ENCODE data around the gene LZTS2.
A peak's percentile ranks its signal among the peaks of the same experiment; 100 is the strongest.

The LZTS2 gene

GRCh38 chr10:100998991-100999741 is 442 bp upstream of the LZTS2 start:
- peak; percentile 22 for DNase-seq

DNA sequence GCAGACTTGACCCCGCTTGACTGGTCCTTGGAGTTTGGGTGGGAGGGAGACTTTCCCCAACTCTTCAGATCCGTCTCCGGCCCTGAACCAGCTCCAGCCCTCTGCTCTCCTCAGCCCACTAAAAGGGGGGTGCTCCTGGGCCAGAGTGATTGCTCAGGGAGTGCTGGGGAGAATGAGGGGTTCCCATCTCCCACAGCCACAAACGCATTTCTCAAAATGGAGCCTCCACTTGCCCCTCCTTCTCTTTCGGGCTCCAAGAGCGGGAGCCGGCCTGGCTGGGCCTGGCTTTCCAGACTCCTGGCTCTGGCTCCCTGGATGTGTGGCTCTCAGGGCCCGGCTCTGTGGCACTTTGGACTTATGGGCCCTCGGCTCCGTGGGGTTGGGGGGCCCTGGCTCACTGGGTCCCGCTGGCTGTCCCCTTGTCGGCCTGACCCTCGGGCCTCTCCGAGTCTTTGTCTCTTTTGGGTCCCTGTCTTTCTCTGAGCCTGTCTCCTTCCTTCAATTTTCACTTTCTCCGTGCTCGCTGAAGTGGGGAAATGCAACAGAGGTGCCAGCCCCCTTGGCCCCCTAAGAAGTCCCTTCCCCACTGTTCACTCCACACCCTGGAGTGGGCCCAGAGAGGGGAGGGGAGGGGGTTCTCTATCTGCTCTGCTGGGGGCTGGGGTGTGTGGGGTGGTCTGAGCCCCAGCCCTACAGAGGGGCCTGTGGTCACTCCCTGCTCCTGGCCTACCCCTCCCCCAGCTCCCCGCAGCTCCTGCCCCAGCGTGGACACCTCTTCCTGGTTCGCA is 713 bp downstream of the LZTS2 start:
- DNase-seq, result no peak

DNA sequence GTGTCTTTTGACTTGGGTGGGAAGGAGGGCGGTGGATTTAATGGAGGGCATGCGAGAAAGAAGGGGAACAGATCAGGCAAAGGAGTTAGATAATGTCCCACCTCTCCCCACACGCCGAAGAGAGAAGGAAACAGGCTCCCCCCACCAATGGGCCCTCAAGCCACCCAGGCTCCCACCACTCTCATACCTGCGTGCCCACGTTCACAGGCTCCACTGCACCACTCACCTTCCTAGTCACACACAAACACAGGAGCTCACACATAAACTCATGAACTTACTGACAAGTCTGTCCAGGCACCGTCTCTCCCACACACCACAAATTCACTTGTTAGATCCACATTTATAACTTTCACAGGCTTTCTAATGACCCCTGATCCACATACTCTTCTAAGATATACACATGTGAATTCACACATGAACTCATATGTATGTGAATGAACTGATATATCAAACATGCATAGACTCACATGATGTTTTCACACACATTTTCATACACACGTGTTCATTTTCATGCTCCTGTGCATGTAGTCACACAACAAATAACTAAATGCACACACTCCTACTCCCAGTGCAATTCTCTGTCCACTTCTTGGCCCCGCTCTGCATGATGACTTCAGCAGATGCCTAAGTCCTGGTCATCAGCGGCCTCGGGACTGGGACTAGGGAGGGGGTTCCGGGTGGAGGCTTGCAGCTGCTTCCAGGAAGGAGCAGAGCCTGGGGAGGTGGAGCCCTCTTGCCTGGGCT is 1.5 kb downstream of the LZTS2 start:
- no peak for DNase-seq

GRCh38 chr10:101001659-101002035 is 2.0 kb downstream of the LZTS2 start:
- DNase-seq, result no peak

DNA sequence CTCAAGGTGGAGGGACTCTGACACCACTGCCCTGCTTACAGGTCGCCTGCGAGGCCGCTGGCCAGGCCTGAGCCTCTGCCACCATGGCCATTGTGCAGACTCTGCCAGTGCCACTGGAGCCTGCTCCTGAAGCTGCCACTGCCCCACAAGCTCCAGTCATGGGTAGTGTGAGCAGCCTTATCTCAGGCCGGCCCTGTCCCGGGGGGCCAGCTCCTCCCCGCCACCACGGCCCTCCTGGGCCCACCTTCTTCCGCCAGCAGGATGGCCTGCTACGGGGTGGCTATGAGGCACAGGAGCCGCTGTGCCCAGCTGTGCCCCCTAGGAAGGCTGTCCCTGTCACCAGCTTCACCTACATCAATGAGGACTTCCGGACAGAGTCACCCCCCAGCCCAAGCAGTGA is 2.8 kb downstream of the LZTS2 start:
- no peak for DNase-seq

GRCh38 chr10:101003639-101004206 is 4.1 kb downstream of the LZTS2 start:
- DNase-seq, result no peak

DNA sequence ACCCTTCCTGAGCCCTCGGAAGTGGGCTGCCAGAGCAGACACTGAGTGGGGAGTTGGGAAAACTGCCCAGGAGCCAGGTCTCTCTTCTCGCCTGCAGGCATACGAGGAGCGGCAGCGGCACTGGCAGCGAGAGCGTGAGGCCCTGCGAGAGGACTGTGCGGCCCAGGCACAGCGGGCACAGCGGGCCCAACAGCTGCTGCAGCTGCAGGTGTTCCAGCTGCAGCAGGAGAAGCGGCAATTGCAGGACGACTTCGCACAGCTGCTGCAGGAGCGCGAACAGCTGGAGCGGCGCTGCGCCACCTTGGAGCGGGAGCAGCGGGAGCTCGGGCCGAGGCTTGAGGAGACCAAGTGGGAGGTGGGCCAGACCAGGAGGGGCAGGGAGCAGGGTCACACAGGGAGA is 5.8 kb downstream of the LZTS2 start:
- no peak for DNase-seq

DNA sequence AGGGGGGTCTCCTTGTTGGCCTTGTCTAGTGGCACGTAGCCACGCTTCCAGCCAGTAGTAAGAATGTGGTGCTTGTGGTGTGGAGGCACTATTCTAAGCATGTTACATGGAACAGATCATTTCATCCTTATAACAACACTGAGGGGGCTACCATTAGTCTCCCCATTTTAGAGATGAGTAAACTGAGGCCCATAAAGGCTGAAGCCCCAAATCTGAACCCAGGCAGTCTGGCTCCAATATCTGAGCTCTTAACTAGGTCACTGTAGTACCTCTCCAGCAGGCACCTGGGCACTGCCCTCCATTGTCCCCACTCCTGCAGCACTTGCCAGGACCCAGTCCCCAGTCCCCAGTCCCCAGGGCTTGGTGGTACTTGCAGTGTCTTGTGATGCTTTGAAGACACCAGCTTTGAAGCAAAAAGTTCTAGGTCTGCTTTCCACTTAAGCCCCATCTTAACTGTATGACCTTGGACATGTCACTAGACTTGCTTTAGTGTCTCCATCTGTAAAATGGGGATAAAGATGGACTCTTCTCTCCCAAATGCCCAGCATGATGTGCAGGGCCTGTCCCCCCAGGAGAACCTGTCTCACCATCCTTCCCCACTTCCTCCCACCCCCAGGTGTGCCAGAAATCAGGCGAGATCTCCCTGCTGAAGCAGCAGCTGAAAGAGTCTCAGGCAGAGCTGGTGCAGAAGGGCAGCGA is 6.4 kb downstream of the LZTS2 start:
- no peak for DNase-seq

DNA sequence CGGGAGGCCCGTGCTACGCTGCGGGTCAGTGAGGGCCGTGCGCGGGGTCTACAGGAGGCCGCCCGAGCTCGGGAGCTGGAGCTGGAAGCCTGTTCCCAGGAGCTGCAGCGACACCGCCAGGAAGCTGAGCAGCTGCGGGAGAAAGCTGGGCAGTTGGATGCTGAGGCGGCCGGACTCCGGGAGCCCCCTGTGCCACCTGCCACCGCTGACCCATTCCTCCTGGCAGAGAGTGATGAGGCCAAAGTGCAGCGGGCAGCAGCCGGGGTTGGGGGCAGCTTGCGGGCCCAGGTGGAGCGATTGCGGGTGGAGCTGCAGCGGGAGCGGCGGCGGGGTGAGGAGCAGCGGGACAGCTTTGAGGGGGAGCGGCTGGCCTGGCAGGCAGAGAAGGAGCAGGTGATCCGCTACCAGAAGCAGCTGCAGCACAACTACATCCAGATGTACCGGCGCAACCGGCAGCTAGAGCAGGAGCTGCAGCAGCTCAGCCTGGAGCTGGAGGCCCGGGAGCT is 7.0 kb downstream of the LZTS2 start:
- DNase-seq, result no peak

GRCh38 chr10:101007099-101007711 is 7.6 kb downstream of the LZTS2 start:
- DNase-seq, result no peak

DNA sequence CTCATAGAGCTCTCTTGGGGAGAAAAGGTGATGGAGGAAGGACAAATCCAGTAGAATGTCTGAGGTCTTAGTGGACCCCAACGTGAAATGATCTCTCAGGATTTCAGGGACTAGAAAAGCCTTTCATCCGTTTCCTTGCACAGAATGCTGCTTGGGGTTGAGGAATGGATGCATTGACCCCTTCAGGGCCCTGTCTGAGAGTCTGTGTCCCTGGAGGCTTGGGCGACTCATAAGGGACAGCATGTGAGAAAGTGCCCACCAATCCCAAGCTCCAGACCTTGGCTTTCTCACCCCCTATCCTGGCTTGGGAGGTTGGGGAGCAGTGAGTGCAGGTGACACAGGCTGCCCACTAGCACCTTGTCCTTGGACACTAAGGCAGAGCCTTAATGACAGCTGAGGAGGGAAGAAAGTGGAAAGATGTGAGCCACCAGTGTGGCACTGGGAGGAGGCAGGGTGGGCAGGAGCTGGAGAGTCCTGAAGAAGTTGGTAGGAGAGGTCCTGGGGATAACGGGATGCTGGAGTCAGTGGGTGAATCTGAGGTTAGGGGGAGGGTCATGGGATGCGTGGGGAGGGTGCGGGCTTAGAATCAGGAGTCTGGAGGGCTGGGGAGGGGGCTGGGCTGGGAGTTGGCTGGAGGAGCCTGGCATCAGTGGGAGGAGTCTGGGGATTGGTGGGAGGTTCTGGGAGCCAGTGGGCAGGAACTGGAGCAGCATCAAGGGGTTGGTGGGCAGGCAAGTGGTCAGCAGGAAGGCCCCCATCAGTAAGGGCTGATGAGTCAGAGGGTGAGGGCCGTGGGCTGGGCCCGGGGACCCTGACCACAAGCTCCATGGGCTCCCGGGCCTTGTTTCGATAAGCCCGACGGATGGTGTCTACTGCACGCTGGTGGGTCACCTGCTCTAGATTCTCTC is 8.6 kb downstream of the LZTS2 start:
- DNase-seq, result no peak

GRCh38 chr10:101008823-101009423 is 9.3 kb downstream of the LZTS2 start:
- no peak for DNase-seq

GRCh38 chr10:101010329-101010728 is 10.7 kb downstream of the LZTS2 start:
- no peak for DNase-seq

DNA sequence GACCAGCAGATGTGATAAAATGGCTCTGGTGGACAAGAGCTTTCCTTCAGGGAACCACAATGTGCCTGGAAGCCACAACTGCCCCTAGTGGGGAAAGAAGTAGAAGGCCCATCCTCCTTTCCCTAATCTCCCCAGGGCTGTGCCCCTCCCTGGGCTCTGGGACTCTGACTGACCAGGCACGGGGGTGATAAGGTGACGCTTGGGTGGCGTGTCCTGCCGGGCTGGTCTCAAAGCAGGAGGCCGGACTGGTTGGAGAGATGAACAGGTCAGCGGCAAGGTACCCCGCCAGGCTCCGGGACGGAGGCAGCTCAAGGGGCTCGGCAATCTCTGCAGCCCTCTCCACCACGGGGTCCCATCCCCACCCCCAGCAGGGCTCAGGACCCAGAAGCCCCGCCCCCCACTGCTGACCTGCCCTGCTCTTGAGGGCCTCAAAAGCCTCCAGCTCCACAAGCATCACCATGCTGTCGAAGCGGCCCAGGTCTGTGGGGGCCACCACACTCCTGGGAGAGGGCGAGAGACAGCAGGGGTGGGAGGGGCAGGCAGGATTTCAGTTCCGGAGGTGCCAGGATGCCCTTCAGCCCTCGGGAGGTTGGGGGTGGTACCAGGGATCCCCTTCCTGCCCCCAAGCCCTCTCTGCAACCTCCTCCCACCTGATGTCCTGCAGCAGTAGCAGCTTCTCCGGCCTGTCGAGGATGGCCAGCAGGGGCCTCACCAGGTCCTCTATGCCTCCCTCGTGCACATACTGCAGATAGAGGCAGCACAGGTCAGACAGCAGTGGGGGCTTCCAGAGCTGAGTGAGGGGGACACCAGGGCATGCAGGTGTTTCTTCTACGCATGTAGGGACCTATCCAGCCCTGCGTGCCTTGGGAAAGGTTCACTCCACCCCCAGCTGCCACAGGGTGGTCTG is 12.2 kb downstream of the LZTS2 start:
- DNase-seq, result no peak

DNA sequence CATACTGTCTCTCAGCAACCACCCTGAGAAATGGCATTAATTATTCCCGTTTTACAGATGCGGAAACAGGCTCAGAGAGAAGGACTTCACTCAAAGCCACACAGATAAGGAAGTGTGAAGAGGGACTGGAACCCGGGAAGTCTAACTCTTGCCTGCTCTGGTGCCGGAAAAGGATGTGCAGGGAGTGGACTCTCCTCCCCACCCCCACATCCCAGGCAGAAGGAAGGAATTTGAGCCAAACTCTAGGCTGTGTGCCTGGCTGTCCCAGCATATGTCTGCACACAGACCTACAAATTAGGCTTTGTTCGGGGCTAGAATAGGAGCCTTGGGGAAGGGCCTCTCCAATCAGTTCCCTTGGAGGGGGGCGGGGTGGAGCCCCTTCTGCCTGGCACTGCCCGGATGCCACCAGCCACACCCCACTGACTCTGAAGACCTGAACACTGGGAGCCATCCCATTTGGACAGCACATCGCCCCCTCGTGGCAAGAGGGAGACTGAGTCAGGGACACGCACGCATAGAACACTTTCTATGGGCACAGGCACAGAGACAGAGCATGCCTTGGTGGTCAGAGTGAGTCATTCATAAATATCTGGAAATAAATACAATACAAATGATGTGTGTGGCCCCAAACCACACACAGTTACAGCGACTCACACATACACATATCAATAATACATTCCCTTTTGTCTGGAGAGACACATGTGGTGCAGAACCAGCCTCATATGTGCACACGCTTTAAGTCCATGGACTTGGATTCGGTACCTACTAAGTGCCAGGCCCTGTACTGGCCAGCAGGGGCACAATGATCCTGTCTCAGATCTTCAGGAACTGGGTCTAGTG is 13.1 kb downstream of the LZTS2 start:
- DNase-seq, result peak; percentile 46

DNA sequence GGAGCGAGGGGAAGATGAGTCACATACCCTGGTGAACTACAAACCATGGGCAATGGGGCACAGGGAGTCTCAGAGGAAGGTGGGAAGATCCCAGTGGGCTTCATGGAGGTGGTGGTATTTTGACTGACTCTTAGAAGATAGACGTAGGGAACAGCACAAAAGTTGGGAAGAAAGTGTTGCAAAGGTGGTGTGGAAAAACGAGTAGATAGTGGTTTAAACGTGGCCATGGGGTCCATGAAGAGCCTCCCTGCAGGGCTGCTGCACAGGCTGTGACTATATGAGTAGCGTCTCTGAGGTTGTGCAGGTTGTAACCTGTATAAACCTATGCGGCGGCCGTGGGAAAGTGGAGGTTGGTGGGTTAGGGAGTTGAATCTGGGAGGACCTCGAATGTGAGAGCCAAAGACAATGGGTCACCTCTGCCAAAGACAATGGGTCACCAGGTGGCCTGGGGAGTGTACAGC is 13.8 kb downstream of the LZTS2 start:
- no peak for DNase-seq

DNA sequence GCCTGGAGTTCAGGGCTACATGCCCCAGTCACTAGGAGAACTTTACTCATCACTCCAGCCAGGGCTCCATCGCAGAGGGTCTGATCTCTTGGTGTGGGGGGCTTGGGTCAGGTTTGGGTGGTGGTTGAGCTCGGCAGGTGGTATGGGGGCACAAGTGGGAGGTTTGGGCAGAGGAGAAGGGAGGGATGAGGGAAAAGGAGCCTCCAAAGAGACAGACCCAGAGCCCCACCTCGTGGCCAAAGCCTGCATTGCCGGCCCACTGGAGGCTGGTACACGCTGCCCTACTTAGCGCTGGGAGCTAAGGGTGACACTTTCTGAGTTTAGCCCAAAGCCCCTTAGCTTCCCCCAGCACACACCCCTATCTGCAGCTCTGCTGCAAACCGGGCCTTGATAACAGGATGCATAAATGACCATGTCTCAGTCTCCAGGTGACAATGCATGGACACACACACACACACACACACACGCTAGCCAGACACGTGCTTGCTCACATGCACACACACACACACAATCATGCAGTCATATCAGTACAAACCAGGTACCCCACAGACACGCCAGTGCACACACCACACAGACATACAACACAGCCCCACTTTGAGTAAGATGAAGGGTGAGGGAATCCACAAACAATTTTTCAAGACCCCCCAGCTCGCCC is 14.7 kb downstream of the LZTS2 start:
- DNase-seq, result no peak

All from DMS153 (cell line).